Keratinocyte (primary cell): ENCODE measurements around the gene SNAP29.
"Not testable (repeated sequence)": the region's sequence is repeated elsewhere in the genome, so short reads cannot be mapped to it uniquely, and the experiment has no call there.

ENCODE experiments used
- EZH2 ChIP-seq: IDR thresholded peaks from one replicate; pipeline ENCODE4 v1.6.1; 2012; ENCODE audit warnings: inconsistent platforms, mild to moderate bottlenecking, low read length, moderate library complexity
- TF ChIP-seq, protein P1 (sequence below), 3 experiments: IDR thresholded peaks in 1 of 3; conservative IDR thresholded peaks in 1 of 3; optimal IDR thresholded peaks in 1 of 3; 2 replicates in 2 of 3; 3 replicates in 1 of 3; pipeline versions ENCODE3 to v1.5.1; 2011; ENCODE audit warnings: low read length in 3 of 3, mild to moderate bottlenecking in 3 of 3, moderate library complexity in 2 of 3, control low read depth in 1 of 3, inconsistent platforms in 1 of 3; ENCODE audit not compliant: insufficient read depth in 2 of 3; ENCODE audit errors: extremely low read depth in 1 of 3

DNA sequence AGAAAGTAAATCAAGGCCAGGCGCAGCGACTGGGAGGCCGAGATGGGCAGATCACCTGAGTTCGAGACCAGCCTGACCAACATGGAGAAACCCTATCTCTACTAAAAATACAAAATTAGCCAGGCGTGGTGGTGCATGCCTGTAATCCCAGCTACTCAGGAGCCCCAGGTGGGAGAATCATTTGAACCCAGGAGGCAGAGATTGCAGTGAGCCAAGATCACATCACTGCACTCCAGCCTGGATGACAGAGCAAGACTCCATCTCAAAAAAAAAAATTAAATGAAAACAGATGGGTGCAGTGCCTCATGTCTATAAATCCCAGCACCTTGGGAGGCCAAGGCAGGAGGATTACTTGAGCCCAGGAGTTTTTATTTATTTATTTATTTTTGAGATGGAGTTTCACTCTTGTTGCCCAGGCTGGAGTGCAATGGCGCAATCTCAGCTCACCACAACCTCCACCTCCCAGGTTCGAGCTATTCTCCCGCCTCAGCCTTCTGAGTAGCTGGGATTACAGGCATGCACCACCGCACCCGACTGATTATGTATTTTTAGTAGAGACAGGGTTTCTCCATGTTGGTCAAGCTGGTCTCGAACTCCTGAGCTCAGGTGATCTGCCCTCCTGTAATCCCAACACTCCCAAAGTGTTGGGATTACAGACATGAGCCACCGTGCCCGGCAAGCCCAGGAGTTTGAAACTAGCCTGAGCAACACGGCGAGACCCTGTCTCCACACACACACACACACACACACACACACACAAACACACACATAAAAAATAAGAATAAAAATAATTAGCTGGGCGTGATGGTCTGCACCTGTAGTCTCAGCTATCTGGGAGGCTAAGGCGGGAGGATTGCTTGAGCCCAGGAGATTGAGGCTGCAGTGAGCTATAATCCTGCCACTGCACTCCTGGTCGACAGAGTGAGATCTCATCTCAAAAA lies 42.6 kb downstream of the SNAP29 start:
- TF ChIP-seq, protein P1, sequence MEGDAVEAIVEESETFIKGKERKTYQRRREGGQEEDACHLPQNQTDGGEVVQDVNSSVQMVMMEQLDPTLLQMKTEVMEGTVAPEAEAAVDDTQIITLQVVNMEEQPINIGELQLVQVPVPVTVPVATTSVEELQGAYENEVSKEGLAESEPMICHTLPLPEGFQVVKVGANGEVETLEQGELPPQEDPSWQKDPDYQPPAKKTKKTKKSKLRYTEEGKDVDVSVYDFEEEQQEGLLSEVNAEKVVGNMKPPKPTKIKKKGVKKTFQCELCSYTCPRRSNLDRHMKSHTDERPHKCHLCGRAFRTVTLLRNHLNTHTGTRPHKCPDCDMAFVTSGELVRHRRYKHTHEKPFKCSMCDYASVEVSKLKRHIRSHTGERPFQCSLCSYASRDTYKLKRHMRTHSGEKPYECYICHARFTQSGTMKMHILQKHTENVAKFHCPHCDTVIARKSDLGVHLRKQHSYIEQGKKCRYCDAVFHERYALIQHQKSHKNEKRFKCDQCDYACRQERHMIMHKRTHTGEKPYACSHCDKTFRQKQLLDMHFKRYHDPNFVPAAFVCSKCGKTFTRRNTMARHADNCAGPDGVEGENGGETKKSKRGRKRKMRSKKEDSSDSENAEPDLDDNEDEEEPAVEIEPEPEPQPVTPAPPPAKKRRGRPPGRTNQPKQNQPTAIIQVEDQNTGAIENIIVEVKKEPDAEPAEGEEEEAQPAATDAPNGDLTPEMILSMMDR (optimal IDR thresholded peaks at IDR 0.05 in 1 of 3, IDR thresholded peaks at IDR 0.05 in 1 of 3, conservative IDR thresholded peaks at IDR 0.05 in 1 of 3; ENCODE audit: extremely low read depth in 1 of 3, insufficient read depth in 2 of 3, low read length in 3 of 3), result not testable (repeated sequence)
- TF ChIP-seq EZH2, result not testable (repeated sequence)
